GM19239 (cell line): ENCODE measurements around the gene STAC.
"Not testable (repeated sequence)": the region's sequence is repeated elsewhere in the genome, so short reads cannot be mapped to it uniquely, and the experiment has no call there.

Experiments
- DNase-seq: peaks from one replicate; pipeline ENCODE4 v3.0.0; 2011; ENCODE audit warnings: low spot score; ENCODE audit not compliant: insufficient read length
- FAIRE-seq: peaks from 2 replicates; lab custom pipeline; 2011; peaks lifted over from hg19 to GRCh38; lab: Jason Lieb, UNC

STAC gene

DNA sequence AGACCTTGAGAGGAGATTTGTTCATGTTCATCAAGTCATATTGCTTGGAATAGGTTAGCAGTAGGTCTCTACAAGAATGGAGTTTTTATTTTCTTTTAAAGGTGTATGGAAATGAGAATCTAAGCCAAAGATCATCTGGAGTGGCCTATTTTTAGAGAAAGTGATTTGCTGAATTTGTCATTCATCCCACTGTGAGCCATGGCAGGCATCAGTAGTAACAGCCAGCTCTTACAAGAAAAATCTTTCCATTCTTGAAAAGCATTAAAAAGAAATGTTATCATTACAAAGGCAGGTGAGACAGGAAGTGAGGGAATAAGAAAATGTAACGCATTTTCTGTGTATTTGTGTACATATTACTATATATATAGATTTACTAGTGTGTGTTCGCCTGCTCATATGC, 29.6 kb downstream of the STAC start:
- FAIRE-seq: no peak
- DNase-seq: no peak

DNA sequence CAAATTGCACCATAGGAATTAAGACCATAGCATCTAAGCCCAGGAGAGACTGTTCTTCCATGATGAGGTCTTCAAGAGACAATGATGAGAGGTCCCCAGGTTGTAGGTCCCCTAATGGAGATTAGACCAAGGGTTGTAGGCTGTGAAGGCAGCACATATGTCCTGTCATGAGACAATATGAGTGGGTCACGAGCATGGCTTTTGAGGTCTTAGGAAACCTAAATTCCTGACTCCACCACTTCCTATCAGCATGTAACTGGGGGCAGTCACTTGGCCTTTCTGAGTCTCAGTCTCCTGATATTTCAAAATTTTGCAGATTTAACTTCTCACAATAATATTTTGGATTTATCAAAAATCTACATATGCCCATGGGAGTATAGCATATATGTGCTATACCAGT, 31.3 kb downstream of the STAC start:
- FAIRE-seq (no peak), DNase-seq (no peak)

GRCh38 chr3:36416599-36416998, 36.3 kb downstream of the STAC start:
- no peak for DNase-seq
- FAIRE-seq: no peak

- no peak for FAIRE-seq
- DNase-seq: no peak
These were observed 36.9 kb downstream of the STAC start for GRCh38 chr3:36417237-36417636.

- no peak for FAIRE-seq
- no peak for DNase-seq
These were observed 38.0 kb downstream of the STAC start for GRCh38 chr3:36418296-36418695.

GRCh38 chr3:36428445-36428844, 48.1 kb downstream of the STAC start:
- FAIRE-seq (no peak), DNase-seq (no peak)

- DNase-seq: no peak
- no peak for FAIRE-seq
These were observed 49.7 kb downstream of the STAC start for GRCh38 chr3:36429986-36430485.

GRCh38 chr3:36433511-36433910, 53.2 kb downstream of the STAC start:
- no peak for FAIRE-seq
- DNase-seq: no peak

DNA sequence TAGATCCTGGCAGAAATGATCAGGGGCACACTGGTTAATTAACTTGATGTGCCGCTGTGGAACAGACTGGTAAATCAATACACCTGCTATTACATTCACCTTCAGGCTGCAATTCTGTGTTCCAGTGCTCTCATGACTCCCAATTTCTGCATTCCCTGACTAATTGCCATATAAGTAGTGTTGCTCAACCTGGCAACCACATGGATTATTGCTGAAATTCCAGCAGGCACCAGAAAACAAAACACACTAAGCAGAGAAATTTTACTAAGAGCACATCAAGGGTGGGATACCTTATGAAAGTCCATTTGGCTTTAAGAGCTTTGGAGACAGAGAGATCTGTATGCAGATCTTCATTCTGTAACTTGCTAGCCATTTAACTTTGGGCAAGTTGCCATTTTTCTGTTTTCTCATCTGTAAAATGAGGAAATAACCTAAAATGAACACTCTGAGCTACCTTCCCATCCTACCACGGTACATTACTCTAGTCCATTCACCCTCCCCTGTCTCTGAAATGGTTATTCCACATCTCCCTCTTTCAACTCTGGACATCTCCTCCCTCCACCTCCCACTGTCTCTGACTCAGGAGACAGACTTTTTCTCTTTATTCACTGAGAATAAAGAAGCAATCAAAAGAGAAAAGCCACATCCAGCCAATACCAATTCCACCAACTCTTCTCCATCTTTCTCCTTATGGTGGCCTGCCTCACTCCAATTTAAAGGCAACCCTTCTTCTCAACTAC, 54.6 kb downstream of the STAC start:
- DNase-seq: no peak
- no peak for FAIRE-seq

- FAIRE-seq (no peak), DNase-seq (no peak)
These were observed 62.9 kb downstream of the STAC start for GRCh38 chr3:36443028-36443686.

DNA sequence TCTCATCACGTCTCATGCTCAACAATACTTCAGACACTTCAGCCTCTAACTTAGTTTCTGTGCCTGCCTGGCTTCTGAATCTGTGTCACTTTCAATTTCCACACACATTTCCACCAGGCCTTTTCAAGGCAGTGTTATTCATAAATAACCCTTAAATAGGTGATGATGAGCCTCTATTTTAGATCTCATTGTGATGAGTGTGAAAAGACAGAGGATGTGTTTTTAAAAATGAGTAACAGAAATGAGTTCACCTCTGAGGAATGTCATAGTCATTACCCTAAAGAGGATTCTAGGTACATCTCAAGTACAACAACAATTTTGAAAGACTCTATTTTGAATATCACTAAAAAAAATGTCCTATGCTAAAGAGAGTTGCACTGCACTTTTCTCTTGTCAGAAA, 64.6 kb downstream of the STAC start:
- no peak for FAIRE-seq

GRCh38 chr3:36446276-36446675, 66.0 kb downstream of the STAC start:
- DNase-seq: no peak

More for the DNA sequence above, 64.6 kb downstream of the STAC start:
- DNase-seq: no peak

DNA sequence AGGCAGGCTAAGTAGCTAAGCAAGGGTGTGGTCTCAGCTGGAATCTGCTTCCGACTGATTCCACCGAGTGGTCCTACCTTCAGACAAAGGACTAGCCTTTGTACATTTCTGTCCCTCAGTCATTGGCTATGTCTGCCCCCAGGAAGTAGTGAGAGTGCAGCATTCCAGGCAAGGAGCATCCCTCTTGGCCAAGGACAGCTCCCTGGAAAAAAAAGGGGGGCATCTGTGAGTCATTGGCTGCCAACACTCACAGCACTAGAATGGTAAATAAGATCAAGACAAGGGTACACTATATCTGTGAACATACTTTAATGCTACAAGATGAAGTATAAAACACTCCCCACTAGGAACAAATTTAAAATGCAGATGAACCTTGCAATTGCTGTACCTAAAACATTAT, 66.8 kb downstream of the STAC start:
- DNase-seq (no peak), FAIRE-seq (no peak)

More at GRCh38 chr3:36446276-36446675, 66.0 kb downstream of the STAC start:
- no peak for FAIRE-seq

- no peak for FAIRE-seq
- no peak for DNase-seq
These were observed 71.5 kb downstream of the STAC start for GRCh38 chr3:36451816-36452215.

DNA sequence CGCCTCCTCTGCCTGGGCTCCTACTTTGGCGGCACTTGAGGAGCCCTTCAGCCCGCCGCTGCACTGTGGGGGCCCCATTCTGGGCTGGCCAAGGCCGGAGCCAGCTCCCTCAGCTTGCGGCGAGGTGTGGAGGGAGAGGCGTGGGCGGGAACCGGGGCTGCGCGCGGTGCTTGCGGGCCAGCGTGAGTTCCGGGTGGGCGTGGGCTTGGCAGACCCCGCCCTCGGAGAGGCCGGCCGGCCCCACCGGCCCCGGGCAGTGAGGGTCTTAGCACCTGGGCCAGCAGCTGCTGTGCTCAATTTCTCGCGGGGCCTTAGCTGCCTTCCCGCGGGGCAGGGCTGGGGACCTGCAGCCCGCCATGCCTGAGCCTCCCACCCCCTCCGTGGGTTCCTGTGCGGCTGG, 72.9 kb downstream of the STAC start:
- DNase-seq, FAIRE-seq: not testable (repeated sequence)

DNA sequence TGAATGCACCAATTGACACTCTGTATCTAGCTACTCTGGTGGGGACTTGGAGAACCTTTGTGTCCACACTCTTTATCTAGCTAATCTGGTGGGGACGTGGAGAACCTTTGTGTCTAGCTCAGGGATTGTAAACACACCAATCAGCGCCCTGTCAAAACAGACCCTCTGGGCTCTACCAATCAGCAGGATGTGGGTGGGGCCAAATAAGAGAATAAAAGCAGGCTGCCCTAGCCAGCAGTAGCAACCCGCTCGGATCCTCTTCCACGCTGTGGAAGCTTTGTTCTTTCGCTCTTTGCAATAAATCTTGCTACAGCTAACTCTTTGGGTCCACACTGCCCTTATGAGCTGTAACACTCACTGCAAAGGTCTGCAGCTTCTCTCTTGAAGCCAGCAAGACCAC, 73.6 kb downstream of the STAC start:
- DNase-seq, FAIRE-seq: not testable (repeated sequence)

- DNase-seq: no peak
- FAIRE-seq: no peak
These were observed 75.1 kb downstream of the STAC start for GRCh38 chr3:36455406-36455805.

- FAIRE-seq (no peak), DNase-seq (no peak)
These were observed 76.5 kb downstream of the STAC start for GRCh38 chr3:36456784-36457183.

DNA sequence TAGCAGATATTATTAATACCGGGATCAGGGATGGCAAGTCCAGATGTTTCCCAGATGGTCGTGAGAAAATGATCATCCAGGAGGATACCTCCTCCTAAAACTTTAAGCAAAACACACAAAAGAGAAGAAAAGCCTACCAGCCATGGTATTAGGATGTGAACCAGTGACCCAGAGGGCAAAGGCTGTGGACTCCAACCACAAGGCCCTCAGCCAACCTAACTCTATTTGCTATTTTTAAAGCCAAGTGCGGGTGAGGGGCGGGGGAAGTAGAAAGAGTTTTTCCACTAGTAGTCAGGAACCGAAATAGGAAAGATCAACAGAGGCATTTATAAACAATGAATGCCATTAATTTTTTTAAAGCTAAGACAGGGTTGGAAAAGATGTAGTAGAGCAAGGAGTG, 77.4 kb downstream of the STAC start:
- DNase-seq: no peak
- no peak for FAIRE-seq

GRCh38 chr3:36459177-36459576, 78.9 kb downstream of the STAC start:
- no peak for FAIRE-seq
- DNase-seq: no peak

GRCh38 chr3:36461597-36461996, 81.3 kb downstream of the STAC start:
- FAIRE-seq: no peak
- no peak for DNase-seq

DNA sequence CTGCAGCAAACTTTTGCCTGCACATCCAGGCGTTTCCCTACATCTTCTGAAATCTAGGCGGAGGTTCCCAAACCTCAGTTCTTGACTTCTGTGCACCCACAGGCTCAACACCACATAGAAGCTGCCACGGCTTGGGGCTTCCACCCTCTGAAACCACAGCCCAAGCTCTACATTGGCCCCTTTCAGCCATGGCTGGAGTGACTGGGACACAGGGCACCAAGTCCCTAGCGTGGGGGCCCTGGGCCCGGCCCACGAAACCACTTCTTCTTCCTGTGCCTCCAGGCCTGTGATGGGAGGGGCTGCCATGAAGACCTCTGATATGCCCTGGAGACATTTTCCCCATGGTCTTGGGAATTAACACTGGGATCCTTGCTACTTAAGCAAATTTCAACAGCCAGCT, 91.7 kb downstream of the STAC start:
- not testable (repeated sequence) for DNase-seq, FAIRE-seq
